A673 (cell line): ENCODE measurements around the gene NLRX1. TPM values are rescaled to one million over a fixed set of nuclear protein-coding genes. Genes with fewer than 3 reads are reported as not detected.

Source experiments
- BruUV-seq: library from RNA; stranded (reverse); fragments of 400-500 nt; replicated peaks from 2 replicates; lab custom pipeline; 2021; lab: Mats Ljungman, UMichigan
- CTCF ChIA-PET: fragments of 300-600 bp; sonication (Branson Sonifier 250); formaldehyde crosslinking; loops from one replicate; lab custom pipeline; 2022; ENCODE audit warnings: antibody characterized with exemption; lab: Charles Lee
- POLR2A ChIA-PET: fragments of 300-600 bp; sonication (Branson Sonifier 250); formaldehyde crosslinking; loops from one replicate; lab custom pipeline; 2022; ENCODE audit warnings: antibody characterized with exemption; ENCODE audit not compliant: low non-redundant PET; lab: Charles Lee
- DNase-seq: peaks from one replicate; pipeline ENCODE4 v3.0.0-alpha.2; 2015; ENCODE audit warnings: low spot score
- H3K27ac ChIP-seq: fragments of 200-600 bp; sonication (generic); 2 replicates; pipeline ENCODE4 v1.5.1; 2016; ENCODE audit warnings: mixed run types, low read depth, mild to moderate bottlenecking, mixed read lengths, antibody characterized with exemption, low read length; ENCODE audit not compliant: poor library complexity, severe bottlenecking
- H3K27me3 ChIP-seq: fragments of 200-600 bp; sonication (generic); replicated peaks from 2 replicates; pipeline ENCODE4 v1.6.1; 2017; ENCODE audit warnings: mixed run types, low read depth, mild to moderate bottlenecking, mixed read lengths, antibody characterized with exemption, low read length; ENCODE audit not compliant: insufficient read depth, poor library complexity
- H3K36me3 ChIP-seq: fragments of 200-600 bp; sonication (generic); 2 replicates; pipeline ENCODE4 v1.6.1; 2016; ENCODE audit warnings: mixed run types, mild to moderate bottlenecking, mixed read lengths, antibody characterized with exemption, low read length; ENCODE audit not compliant: insufficient read depth, poor library complexity, severe bottlenecking
- H3K4me1 ChIP-seq: fragments of 200-600 bp; sonication (generic); 2 replicates; pipeline ENCODE4 v1.6.1; 2017; ENCODE audit warnings: mixed run types, mild to moderate bottlenecking, mixed read lengths, antibody characterized with exemption, low read length; ENCODE audit not compliant: insufficient read depth, poor library complexity, severe bottlenecking
- H3K4me3 ChIP-seq: fragments of 200-600 bp; sonication (generic); 2 replicates; pipeline ENCODE4 v1.5.1; 2016; ENCODE audit warnings: low read depth, mixed run types, mild to moderate bottlenecking, mixed read lengths, low read length; ENCODE audit not compliant: poor library complexity, severe bottlenecking
- H3K9me3 ChIP-seq: fragments of 200-600 bp; sonication (generic); 2 replicates; pipeline ENCODE4 v1.6.1; 2016; ENCODE audit warnings: mixed run types, low read depth, mild to moderate bottlenecking, mixed read lengths, antibody characterized with exemption, low read length; ENCODE audit not compliant: poor library complexity, severe bottlenecking
- EZH2 ChIP-seq: fragments of 200-600 bp; sonication (generic); IDR thresholded peaks from 2 replicates; pipeline ENCODE4 v1.6.1; 2017; ENCODE audit warnings: borderline replicate concordance, low read depth, mild to moderate bottlenecking, mixed read lengths, antibody characterized with exemption, low read length; ENCODE audit not compliant: poor library complexity, severe bottlenecking
- intact Hi-C: fragments of 100-400 bp; cut with micrococcal nuclease; formaldehyde crosslinking; loops from one replicate; pipeline ENCODE4 v1.10.0; 2022; ENCODE audit not compliant: unreplicated experiment
- total RNA-seq: library from RNA; stranded (reverse); gene quantifications from 2 replicates; pipeline ENCODE4 v1.2.3, GENCODE V29; 2021
- TF ChIP-seq, protein P1 (sequence below): fragments of 300-800, 200-600 bp; sonication (generic); conservative IDR thresholded peaks from 2 replicates; pipeline ENCODE4 v1.5.1; 2017; ENCODE audit warnings: low read depth, mild to moderate bottlenecking, antibody characterized with exemption, low read length, moderate library complexity, mixed read lengths

Gene NLRX1
- total RNA-seq, 1 experiment from 2014 or later, result 1.4 TPM

DNA sequence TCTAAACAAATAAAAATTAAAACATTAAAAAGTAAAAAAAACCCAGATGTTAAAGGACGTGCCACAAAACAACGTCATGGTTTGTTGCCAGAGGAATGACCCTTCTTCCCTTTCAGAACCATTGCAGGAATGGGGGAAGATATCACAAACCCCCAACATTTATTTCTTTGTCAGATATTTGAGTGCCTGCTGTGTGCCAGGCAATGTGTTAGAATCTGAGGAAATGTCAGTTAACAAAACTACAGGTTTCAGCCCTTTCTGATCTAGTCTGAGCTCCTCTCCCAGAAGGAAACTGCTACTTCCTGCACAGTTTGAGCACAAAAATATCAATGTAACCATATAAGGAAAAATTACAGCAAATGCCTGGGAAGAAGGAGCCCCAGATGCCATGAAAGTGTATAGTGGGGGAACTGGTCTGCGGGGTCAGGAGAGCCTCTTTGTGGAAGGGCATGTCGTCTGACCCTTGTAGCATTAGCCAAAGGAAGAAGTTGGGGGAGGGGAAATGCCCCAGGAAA lies 9.7 kb downstream of the NLRX1 start:
- DNase-seq, result no peak
- no TSS peak for BruUV-seq
- CTCF ChIA-PET, result no interaction called here
- no peak for TF ChIP-seq EZH2
- TF ChIP-seq, protein P1, sequence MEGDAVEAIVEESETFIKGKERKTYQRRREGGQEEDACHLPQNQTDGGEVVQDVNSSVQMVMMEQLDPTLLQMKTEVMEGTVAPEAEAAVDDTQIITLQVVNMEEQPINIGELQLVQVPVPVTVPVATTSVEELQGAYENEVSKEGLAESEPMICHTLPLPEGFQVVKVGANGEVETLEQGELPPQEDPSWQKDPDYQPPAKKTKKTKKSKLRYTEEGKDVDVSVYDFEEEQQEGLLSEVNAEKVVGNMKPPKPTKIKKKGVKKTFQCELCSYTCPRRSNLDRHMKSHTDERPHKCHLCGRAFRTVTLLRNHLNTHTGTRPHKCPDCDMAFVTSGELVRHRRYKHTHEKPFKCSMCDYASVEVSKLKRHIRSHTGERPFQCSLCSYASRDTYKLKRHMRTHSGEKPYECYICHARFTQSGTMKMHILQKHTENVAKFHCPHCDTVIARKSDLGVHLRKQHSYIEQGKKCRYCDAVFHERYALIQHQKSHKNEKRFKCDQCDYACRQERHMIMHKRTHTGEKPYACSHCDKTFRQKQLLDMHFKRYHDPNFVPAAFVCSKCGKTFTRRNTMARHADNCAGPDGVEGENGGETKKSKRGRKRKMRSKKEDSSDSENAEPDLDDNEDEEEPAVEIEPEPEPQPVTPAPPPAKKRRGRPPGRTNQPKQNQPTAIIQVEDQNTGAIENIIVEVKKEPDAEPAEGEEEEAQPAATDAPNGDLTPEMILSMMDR, result no peak
- no peak overlapping the region for H3K27ac ChIP-seq
- no peak overlapping the region for H3K4me3 ChIP-seq
- POLR2A ChIA-PET, result no interaction called here
- no peaks in the 10 kb centered on the region for H3K9me3 ChIP-seq
- intact Hi-C loops, result no loop called here
- no peaks in the 10 kb centered on the region for H3K27me3 ChIP-seq
- peaks cover 9% of the 10 kb centered on the region for H3K4me1 ChIP-seq
- H3K36me3 ChIP-seq, result no peaks in the 10 kb centered on the region

GRCh38 chr11:119179342-119179741 lies 10.8 kb downstream of the NLRX1 start:
- no peaks in the 10 kb centered on the region for H3K27me3 ChIP-seq
- intact Hi-C loops, result no loop called here
- no peak for TF ChIP-seq EZH2
- TF ChIP-seq, protein P1, result no peak
- CTCF ChIA-PET, result no interaction called here
- no peak overlapping the region for H3K27ac ChIP-seq
- H3K36me3 ChIP-seq, result no peaks in the 10 kb centered on the region
- DNase-seq, result no peak
- H3K9me3 ChIP-seq, result no peaks in the 10 kb centered on the region
- BruUV-seq, result no TSS peak
- POLR2A ChIA-PET, result no interaction called here
- H3K4me1 ChIP-seq, result peaks cover 9% of the 10 kb centered on the region
- H3K4me3 ChIP-seq, result no peak overlapping the region

DNA sequence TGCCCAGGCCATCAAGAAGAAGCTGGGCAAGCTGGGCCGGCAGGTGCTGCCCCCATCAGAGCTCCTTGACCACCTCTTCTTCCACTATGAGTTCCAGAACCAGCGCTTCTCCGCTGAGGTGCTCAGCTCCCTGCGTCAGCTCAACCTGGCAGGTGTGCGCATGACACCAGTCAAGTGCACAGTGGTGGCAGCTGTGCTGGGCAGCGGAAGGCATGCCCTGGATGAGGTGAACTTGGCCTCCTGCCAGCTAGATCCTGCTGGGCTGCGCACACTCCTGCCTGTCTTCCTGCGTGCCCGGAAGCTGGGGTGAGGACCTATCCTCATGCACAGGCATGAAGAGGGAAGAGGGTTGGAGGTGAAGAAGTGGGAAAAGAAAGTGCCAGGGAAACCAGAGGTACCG lies 11.5 kb downstream of the NLRX1 start:
- Histone ChIP-seq H3K4me3 (no peak overlapping the region), H3K9me3 (no peaks in the 10 kb centered on the region), H3K36me3 (no peaks in the 10 kb centered on the region), H3K27me3 (no peaks in the 10 kb centered on the region), H3K4me1 (peaks cover 8% of the 10 kb centered on the region), H3K27ac (no peak overlapping the region)
- BruUV-seq, result no TSS peak
- ChIA-PET POLR2A (no interaction called here), CTCF (no interaction called here)
- TF ChIP-seq, protein P1, result no peak
- intact Hi-C loops, result no loop called here
- no peak for DNase-seq
